Esophagus squamous epithelium (tissue), 5 donors: ENCODE measurements around the gene WDR86. TPM values are rescaled to one million over a fixed set of nuclear protein-coding genes. Genes with fewer than 3 reads are reported as not detected.

Experiments used
- DNase-seq: peaks from one replicate; lab custom pipeline; 2025; lab: John Stamatoyannopoulos, UW
- H3K27ac ChIP-seq, 4 donors: fragments of 200-600 bp; sonication (generic); one replicate each; pipeline ENCODE4 v1.5.1; 2016 to 2019; ENCODE audit warnings: mild to moderate bottlenecking in 1 of 4
- H3K27me3 ChIP-seq, 4 donors: fragments of 200-600 bp; sonication (generic); 1 replicate in 3 of 4; 2 replicates in 1 of 4; pipeline versions ENCODE4 v1.5.1 to v1.6.0; 2017 to 2021; ENCODE audit warnings: antibody characterized with exemption in 1 of 4
- H3K36me3 ChIP-seq, 3 donors: fragments of 200-600 bp; sonication (generic); one replicate each; pipeline ENCODE4 v1.5.1; 2016 to 2019
- H3K4me1 ChIP-seq, 3 donors: fragments of 200-600 bp; sonication (generic); one replicate each; pipeline ENCODE4 v1.5.1; 2017 to 2019
- H3K4me3 ChIP-seq, 4 donors: fragments of 200-600 bp; sonication (generic); 1 replicate in 3 of 4; 2 replicates in 1 of 4; pipeline ENCODE4 v1.5.1; 2016 to 2019; ENCODE audit warnings: mild to moderate bottlenecking in 2 of 4, moderate library complexity in 1 of 4
- H3K9me3 ChIP-seq, 3 donors: fragments of 200-600 bp; sonication (generic); one replicate each; pipeline ENCODE4 v1.5.1; 2016 to 2019
- CTCF ChIP-seq, 6 experiments: fragments of 450-650 bp in 4 of 6; fragments of 200-600 bp in 2 of 6; sonication (generic) in 2 of 6; IDR thresholded peaks; one replicate each; pipeline ENCODE4 v1.5.1; 2016 to 2019; ENCODE audit warnings: antibody characterized with exemption in 6 of 6, mild to moderate bottlenecking in 4 of 6, moderate library complexity in 4 of 6
- POLR2A ChIP-seq, 4 donors: fragments of 450-650 bp; IDR thresholded peaks; one replicate each; pipeline ENCODE4 v1.6.1; 2017; ENCODE audit warnings: antibody characterized with exemption in 4 of 4, mild to moderate bottlenecking in 4 of 4, moderate library complexity in 3 of 4
- WGBS, 2 donors: methylation state at CpG; one replicate each; pipeline ENCODE4 v1.1.5; 2018; 5-methylcytosine and 5-hydroxymethylcytosine counted together
- intact Hi-C: fragments of 100-400 bp; cut with DNase I; formaldehyde crosslinking; loops from one replicate; pipeline ENCODE4 v1.15.0; 2022
- total RNA-seq, 4 donors: library from RNA; depleted of rRNA; stranded (reverse); fragments of >200 nt; gene quantifications; one replicate each; pipeline ENCODE4 v1.1.0, GENCODE V29; 2016
- donor health status: DM: yes; HTN: yes; CAD: no.

Gene WDR86
- total RNA-seq, 4 donors from 2014 or later: 0.53 to 4.6 (median 1.5) TPM

- no peak for DNase-seq
- Histone ChIP-seq H3K4me1 (peaks cover 8 to 11% (median 9%) of the 10 kb centered on the region in 3 donors), H3K27me3 (peaks cover 0 to 1% (median 0%) of the 10 kb centered on the region in 4 donors), H3K4me3 (no peak overlapping the region), H3K27ac (no peak overlapping the region), H3K9me3 (no peaks in the 10 kb centered on the region), H3K36me3 (no peaks in the 10 kb centered on the region)
- intact Hi-C loops: no loop called here
- TF ChIP-seq CTCF (IDR thresholded peaks at IDR 0.05): no peak
- TF ChIP-seq POLR2A (IDR thresholded peaks at IDR 0.05): no peak
- WGBS, 2 donors: 53 to 93% methylated on average over 2 of the region's 15 CpGs
Observed at GRCh38 chr7:151454932-151455530, 45.2 kb upstream of the WDR86 start.

GRCh38 chr7:151454305-151454704, 44.5 kb upstream of the WDR86 start:
- no peak for DNase-seq
- WGBS, 2 donors: 77 to 85% methylated on average over 8 to 10 of the region's 14 CpGs
- Histone ChIP-seq H3K36me3 (no peaks in the 10 kb centered on the region), H3K4me1 (peaks cover 2 to 4% (median 3%) of the 10 kb centered on the region in 3 donors), H3K27ac (no peak overlapping the region), H3K27me3 (peaks cover 0 to 7% (median 0%) of the 10 kb centered on the region in 4 donors), H3K4me3 (no peak overlapping the region), H3K9me3 (no peaks in the 10 kb centered on the region)
- no peak for TF ChIP-seq POLR2A (IDR thresholded peaks at IDR 0.05)
- TF ChIP-seq CTCF (IDR thresholded peaks at IDR 0.05): no peak
- intact Hi-C loops: no loop called here

- no peak overlapping the region for H3K4me3 ChIP-seq
- intact Hi-C loops: no loop called here
- no peak for TF ChIP-seq POLR2A (IDR thresholded peaks at IDR 0.05)
- TF ChIP-seq CTCF (IDR thresholded peaks at IDR 0.05): no peak
Observed at GRCh38 chr7:151453326-151453791, 43.5 kb upstream of the WDR86 start.

GRCh38 chr7:151452680-151453325, 43.0 kb upstream of the WDR86 start:
- TF ChIP-seq CTCF (IDR thresholded peaks at IDR 0.05): no peak
- TF ChIP-seq POLR2A (IDR thresholded peaks at IDR 0.05): no peak
- Histone ChIP-seq H3K4me1 (peaks cover 5 to 12% (median 6%) of the 10 kb centered on the region in 3 donors), H3K4me3 (no peak overlapping the region), H3K27ac (no peak overlapping the region), H3K27me3 (peaks cover 0 to 17% (median 0%) of the 10 kb centered on the region in 4 donors), H3K36me3 (no peaks in the 10 kb centered on the region), H3K9me3 (no peaks in the 10 kb centered on the region)
- intact Hi-C loops: no loop called here
- 75 to 80% methylated on average over 10 to 13 of the region's 15 CpGs for WGBS, 2 donors
- DNase-seq: no peak

More at GRCh38 chr7:151453326-151453791, 43.5 kb upstream of the WDR86 start:
- no peaks in the 10 kb centered on the region for H3K9me3 ChIP-seq
- H3K27me3 ChIP-seq: peaks cover 0 to 12% (median 0%) of the 10 kb centered on the region in 4 donors
- no peak for DNase-seq
- WGBS, 2 donors: 64 to 81% methylated on average over 2 to 9 of the region's 13 CpGs
- no peak overlapping the region for H3K27ac ChIP-seq
- H3K4me1 ChIP-seq: peaks cover 2 to 7% (median 2%) of the 10 kb centered on the region in 3 donors
- no peaks in the 10 kb centered on the region for H3K36me3 ChIP-seq
